Measurements from ENCODE around the gene MUC5B. TPM values are rescaled to one million over a fixed set of nuclear protein-coding genes. Genes with fewer than 3 reads are reported as not detected.

MUC5B gene
- total and polyA plus RNA-seq, 2 of the 13 experiments (the other 11 are each of a cell fraction or from before 2014, with no cell fraction given): 0.01 TPM; not detected in 1

GRCh38 chr11:1219834-1220815 lies 2.7 kb upstream of the MUC5B start (continued):
- TF ChIP-seq ZHX1 (CRISPR knock-in tag; IDR thresholded peaks at IDR 0.05; ENCODE audit: low read depth): peak; percentile 79
- TF ChIP-seq, protein P1, sequence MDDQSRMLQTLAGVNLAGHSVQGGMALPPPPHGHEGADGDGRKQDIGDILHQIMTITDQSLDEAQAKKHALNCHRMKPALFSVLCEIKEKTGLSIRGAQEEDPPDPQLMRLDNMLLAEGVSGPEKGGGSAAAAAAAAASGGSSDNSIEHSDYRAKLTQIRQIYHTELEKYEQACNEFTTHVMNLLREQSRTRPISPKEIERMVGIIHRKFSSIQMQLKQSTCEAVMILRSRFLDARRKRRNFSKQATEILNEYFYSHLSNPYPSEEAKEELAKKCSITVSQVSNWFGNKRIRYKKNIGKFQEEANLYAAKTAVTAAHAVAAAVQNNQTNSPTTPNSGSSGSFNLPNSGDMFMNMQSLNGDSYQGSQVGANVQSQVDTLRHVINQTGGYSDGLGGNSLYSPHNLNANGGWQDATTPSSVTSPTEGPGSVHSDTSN (CRISPR knock-in tag; IDR thresholded peaks at IDR 0.05; ENCODE audit: borderline replicate concordance): no peak
- TF ChIP-seq THAP9 (CRISPR knock-in tag; IDR thresholded peaks at IDR 0.05; ENCODE audit: borderline replicate concordance): no peak
- TF ChIP-seq NFKB2 (CRISPR knock-in tag; IDR thresholded peaks at IDR 0.05; ENCODE audit: borderline replicate concordance): peak; percentile 87
- TF ChIP-seq ZSCAN22 (CRISPR knock-in tag; IDR thresholded peaks at IDR 0.05): no peak
- TF ChIP-seq SMAD1 (CRISPR knock-in tag; IDR thresholded peaks at IDR 0.05; ENCODE audit: borderline replicate concordance, low read depth): no peak
- no peak for TF ChIP-seq IKZF1 (IDR thresholded peaks at IDR 0.05)
- no peak for TF ChIP-seq ZNF34 (CRISPR knock-in tag; IDR thresholded peaks at IDR 0.05; ENCODE audit: borderline replicate concordance)
- TF ChIP-seq, protein P2, sequence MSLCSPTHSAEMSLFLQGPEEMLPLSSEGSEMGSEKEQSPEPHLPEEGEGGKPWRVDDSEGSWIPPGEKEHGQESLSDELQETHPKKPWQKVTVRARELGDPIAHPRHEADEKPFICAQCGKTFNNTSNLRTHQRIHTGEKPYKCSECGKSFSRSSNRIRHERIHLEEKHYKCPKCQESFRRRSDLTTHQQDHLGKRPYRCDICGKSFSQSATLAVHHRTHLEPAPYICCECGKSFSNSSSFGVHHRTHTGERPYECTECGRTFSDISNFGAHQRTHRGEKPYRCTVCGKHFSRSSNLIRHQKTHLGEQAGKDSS (CRISPR knock-in tag; IDR thresholded peaks at IDR 0.05; ENCODE audit: borderline replicate concordance, low read depth): no peak
- no peak for TF ChIP-seq RBAK (CRISPR knock-in tag; IDR thresholded peaks at IDR 0.05)
- TF ChIP-seq NPAS2 (CRISPR knock-in tag; IDR thresholded peaks at IDR 0.05; ENCODE audit: borderline replicate concordance): no peak
- no peak for TF ChIP-seq CREB3 (CRISPR knock-in tag; IDR thresholded peaks at IDR 0.05)
- TF ChIP-seq MZF1 (CRISPR knock-in tag; IDR thresholded peaks at IDR 0.05; ENCODE audit: borderline replicate concordance): no peak
- no peak for TF ChIP-seq U2AF1 (optimal IDR thresholded peaks at IDR 0.05; ENCODE audit: low read depth, low read length)
- no peak for TF ChIP-seq ZBTB3 (CRISPR knock-in tag; IDR thresholded peaks at IDR 0.05; ENCODE audit: borderline replicate concordance, low read depth)

Data from HepG2 (cell line).